Stomach smooth muscle (tissue), 2 donors: Measurements from ENCODE around the gene SECISBP2L.
"Not testable (repeated sequence)": the region's sequence is repeated elsewhere in the genome, so short reads cannot be mapped to it uniquely, and the experiment has no call there.

ENCODE experiments used
- H3K27ac ChIP-seq: one replicate; pipeline ENCODE4 v1.7.0; 2013; ENCODE audit warnings: mild to moderate bottlenecking, low read length, inconsistent platforms
- H3K27me3 ChIP-seq, 2 donors: one replicate each; pipeline ENCODE4 v1.7.0; 2013; ENCODE audit warnings: low read length in 2 of 2; ENCODE audit not compliant: insufficient read depth in 2 of 2, control insufficient read depth in 1 of 2
- H3K36me3 ChIP-seq, 2 donors: one replicate each; pipeline ENCODE4 v1.7.0; 2013; ENCODE audit warnings: low read length in 2 of 2; ENCODE audit not compliant: control insufficient read depth in 2 of 2, insufficient read depth in 2 of 2
- H3K4me1 ChIP-seq: one replicate; pipeline ENCODE4 v1.7.0; 2013; ENCODE audit warnings: low read length; ENCODE audit not compliant: control insufficient read depth, insufficient read depth
- H3K4me3 ChIP-seq, 2 donors: one replicate each; pipeline ENCODE4 v1.7.0; 2013; ENCODE audit warnings: low read length in 2 of 2
- H3K9ac ChIP-seq, 2 donors: one replicate each; pipeline ENCODE4 v1.7.0; 2013; ENCODE audit warnings: low read length in 2 of 2, mild to moderate bottlenecking in 1 of 2
- H3K9me3 ChIP-seq, 2 donors: one replicate each; pipeline ENCODE4 v1.7.0; 2013; ENCODE audit warnings: low read length in 2 of 2; ENCODE audit not compliant: control insufficient read depth in 2 of 2
- donor health status: healthy.
- donor health status: Pancreatic carcinoma.

SECISBP2L gene

GRCh38 chr15:48976444-48977088, 69.7 kb downstream of the SECISBP2L start:
- H3K4me3 ChIP-seq: peak overlapping the region in 1 of 2 donors; percentile 79
- no peaks in the 10 kb centered on the region for H3K9me3 ChIP-seq
- peak overlapping the region; percentile 68 to 75 for H3K9ac ChIP-seq

GRCh38 chr15:48975472-48976419, 70.5 kb downstream of the SECISBP2L start:
- Histone ChIP-seq H3K4me1 (peaks cover 7% of the 10 kb centered on the region), H3K9me3 (no peaks in the 10 kb centered on the region), H3K9ac (peak overlapping the region; percentile 68 to 75), H3K4me3 (peak overlapping the region; percentile 54 to 79), H3K27me3 (no peaks in the 10 kb centered on the region), H3K27ac (peak overlapping the region; percentile 66), H3K36me3 (no peaks in the 10 kb centered on the region)

More at GRCh38 chr15:48976444-48977088, 69.7 kb downstream of the SECISBP2L start:
- Histone ChIP-seq H3K27me3 (no peaks in the 10 kb centered on the region), H3K4me1 (peaks cover 7% of the 10 kb centered on the region), H3K36me3 (no peaks in the 10 kb centered on the region), H3K27ac (peak overlapping the region; percentile 66)

- no peaks in the 10 kb centered on the region for H3K36me3 ChIP-seq
- H3K27me3 ChIP-seq: no peaks in the 10 kb centered on the region
- no peaks in the 10 kb centered on the region for H3K9me3 ChIP-seq
- no peak overlapping the region for H3K27ac ChIP-seq
- H3K9ac ChIP-seq: peak overlapping the region; percentile 29 to 61
- peaks cover 7% of the 10 kb centered on the region for H3K4me1 ChIP-seq
- H3K4me3 ChIP-seq: no peak overlapping the region
Measured at GRCh38 chr15:48974882-48975281, 71.4 kb downstream of the SECISBP2L start.

- no peak overlapping the region for H3K9ac ChIP-seq
- peaks cover 7% of the 10 kb centered on the region for H3K4me1 ChIP-seq
- H3K27ac ChIP-seq: no peak overlapping the region
- H3K9me3 ChIP-seq: no peaks in the 10 kb centered on the region
- no peak overlapping the region for H3K4me3 ChIP-seq
- H3K27me3 ChIP-seq: peaks cover 0 to 2% of the 10 kb centered on the region in 2 donors
- no peaks in the 10 kb centered on the region for H3K36me3 ChIP-seq
Measured at GRCh38 chr15:48972750-48973503, 73.3 kb downstream of the SECISBP2L start.

- not testable (repeated sequence) for H3K4me3 ChIP-seq, H3K27ac ChIP-seq, H3K36me3 ChIP-seq, H3K27me3 ChIP-seq, H3K4me1 ChIP-seq, H3K9me3 ChIP-seq, H3K9ac ChIP-seq
Measured at GRCh38 chr15:48970926-48971325, 75.3 kb downstream of the SECISBP2L start.

- Histone ChIP-seq H3K27me3 (peaks cover 0 to 13% of the 10 kb centered on the region in 2 donors), H3K4me3 (no peak overlapping the region), H3K27ac (no peak overlapping the region), H3K4me1 (peaks cover 9% of the 10 kb centered on the region), H3K9me3 (no peaks in the 10 kb centered on the region), H3K9ac (no peak overlapping the region), H3K36me3 (no peaks in the 10 kb centered on the region)
Measured at GRCh38 chr15:48968066-48968465, 78.2 kb downstream of the SECISBP2L start.

GRCh38 chr15:48967336-48967735, 78.9 kb downstream of the SECISBP2L start:
- no peak overlapping the region for H3K9ac ChIP-seq
- peaks cover 0 to 13% of the 10 kb centered on the region in 2 donors for H3K27me3 ChIP-seq
- H3K36me3 ChIP-seq: no peaks in the 10 kb centered on the region
- H3K27ac ChIP-seq: no peak overlapping the region
- no peak overlapping the region for H3K4me3 ChIP-seq
- H3K9me3 ChIP-seq: no peaks in the 10 kb centered on the region
- H3K4me1 ChIP-seq: peaks cover 16% of the 10 kb centered on the region

- Histone ChIP-seq H3K9me3 (no peaks in the 10 kb centered on the region), H3K27ac (no peak overlapping the region), H3K4me1 (peaks cover 17% of the 10 kb centered on the region), H3K27me3 (peaks cover 0 to 13% of the 10 kb centered on the region in 2 donors), H3K9ac (no peak overlapping the region), H3K36me3 (no peaks in the 10 kb centered on the region), H3K4me3 (no peak overlapping the region)
Measured at GRCh38 chr15:48966595-48967301, 79.5 kb downstream of the SECISBP2L start.

GRCh38 chr15:48965972-48966371, 80.3 kb downstream of the SECISBP2L start:
- no peak overlapping the region for H3K27ac ChIP-seq
- H3K4me1 ChIP-seq: peaks cover 17% of the 10 kb centered on the region
- H3K4me3 ChIP-seq: no peak overlapping the region
- H3K9me3 ChIP-seq: no peaks in the 10 kb centered on the region
- peaks cover 0 to 13% of the 10 kb centered on the region in 2 donors for H3K27me3 ChIP-seq
- no peaks in the 10 kb centered on the region for H3K36me3 ChIP-seq
- no peak overlapping the region for H3K9ac ChIP-seq

- no peaks in the 10 kb centered on the region for H3K36me3 ChIP-seq
- no peak overlapping the region for H3K27ac ChIP-seq
- no peak overlapping the region for H3K4me3 ChIP-seq
- no peak overlapping the region for H3K9ac ChIP-seq
- H3K27me3 ChIP-seq: peaks cover 0 to 13% of the 10 kb centered on the region in 2 donors
- H3K9me3 ChIP-seq: no peaks in the 10 kb centered on the region
- peaks cover 17% of the 10 kb centered on the region for H3K4me1 ChIP-seq
Measured at GRCh38 chr15:48964898-48965297, 81.3 kb downstream of the SECISBP2L start.
